Upper lobe of left lung (tissue), 4 donors: ENCODE data around the gene BCAS1.

Experiments used
- EP300 ChIP-seq, 4 donors: sonication (generic); formaldehyde crosslinking; IDR thresholded peaks; one replicate each; pipeline ENCODE4 v1.5.1; 2017; ENCODE audit warnings: antibody characterized with exemption in 4 of 4, control low read depth in 2 of 4
- POLR2A ChIP-seq, 4 donors: fragments of 450-650 bp; IDR thresholded peaks; one replicate each; pipeline ENCODE4 v1.5.1; 2016 to 2017; ENCODE audit warnings: antibody characterized with exemption in 4 of 4, mild to moderate bottlenecking in 2 of 4
- POLR2AphosphoS5 ChIP-seq, 2 donors: sonication (generic); formaldehyde crosslinking; IDR thresholded peaks; one replicate each; pipeline ENCODE4 v1.5.1; 2017; ENCODE audit warnings: antibody characterized with exemption in 2 of 2
- TF ChIP-seq, protein P1 (sequence below), 6 experiments: fragments of 450-650 bp in 4 of 6; fragments of 200-600 bp in 2 of 6; sonication (generic) in 2 of 6; IDR thresholded peaks; one replicate each; pipeline ENCODE4 v1.5.1; 2016 to 2019; ENCODE audit warnings: antibody characterized with exemption in 6 of 6

DNA sequence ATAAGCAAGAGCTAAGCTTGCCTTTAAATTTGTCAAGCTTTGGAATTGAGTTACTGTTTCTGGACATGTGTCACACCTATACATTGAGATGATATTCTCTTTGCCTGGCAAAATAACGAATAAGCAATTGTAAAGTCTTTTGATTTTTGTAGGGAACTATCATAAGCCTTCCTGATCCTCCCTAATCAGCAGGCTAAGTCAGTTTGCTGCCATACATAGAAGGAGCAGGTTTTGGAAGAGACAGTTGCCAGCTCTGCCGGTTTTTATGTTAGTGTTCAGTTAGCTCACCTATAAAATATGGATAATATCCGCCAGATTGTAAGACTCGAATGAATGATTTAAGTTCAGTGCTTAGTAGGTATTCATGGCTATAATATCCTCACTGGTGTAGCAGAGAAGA lies 34.4 kb upstream of the BCAS1 start:
- TF ChIP-seq POLR2A (IDR thresholded peaks at IDR 0.05) (no peak), EP300 (IDR thresholded peaks at IDR 0.05) (no peak), POLR2AphosphoS5 (IDR thresholded peaks at IDR 0.05) (no peak)
- TF ChIP-seq, protein P1, sequence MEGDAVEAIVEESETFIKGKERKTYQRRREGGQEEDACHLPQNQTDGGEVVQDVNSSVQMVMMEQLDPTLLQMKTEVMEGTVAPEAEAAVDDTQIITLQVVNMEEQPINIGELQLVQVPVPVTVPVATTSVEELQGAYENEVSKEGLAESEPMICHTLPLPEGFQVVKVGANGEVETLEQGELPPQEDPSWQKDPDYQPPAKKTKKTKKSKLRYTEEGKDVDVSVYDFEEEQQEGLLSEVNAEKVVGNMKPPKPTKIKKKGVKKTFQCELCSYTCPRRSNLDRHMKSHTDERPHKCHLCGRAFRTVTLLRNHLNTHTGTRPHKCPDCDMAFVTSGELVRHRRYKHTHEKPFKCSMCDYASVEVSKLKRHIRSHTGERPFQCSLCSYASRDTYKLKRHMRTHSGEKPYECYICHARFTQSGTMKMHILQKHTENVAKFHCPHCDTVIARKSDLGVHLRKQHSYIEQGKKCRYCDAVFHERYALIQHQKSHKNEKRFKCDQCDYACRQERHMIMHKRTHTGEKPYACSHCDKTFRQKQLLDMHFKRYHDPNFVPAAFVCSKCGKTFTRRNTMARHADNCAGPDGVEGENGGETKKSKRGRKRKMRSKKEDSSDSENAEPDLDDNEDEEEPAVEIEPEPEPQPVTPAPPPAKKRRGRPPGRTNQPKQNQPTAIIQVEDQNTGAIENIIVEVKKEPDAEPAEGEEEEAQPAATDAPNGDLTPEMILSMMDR (IDR thresholded peaks at IDR 0.05), result no peak
